ENCODE data around the gene HECA.

GRCh38 chr6:139205843-139206242 is 71.0 kb downstream of the HECA start:
- no peak for TF ChIP-seq CTCF (IDR thresholded peaks at IDR 0.05 in 2 of 3, conservative IDR thresholded peaks at IDR 0.05 in 1 of 3; ENCODE audit: borderline replicate concordance in 1 of 3, insufficient read depth in 1 of 3, low read depth in 2 of 3, low read length in 2 of 3)
- TF ChIP-seq ZNF274 (IDR thresholded peaks at IDR 0.05; ENCODE audit: low read depth, low read length), result no peak
- no peak for TF ChIP-seq MAX (IDR thresholded peaks at IDR 0.05)
- no peak for TF ChIP-seq SRF (IDR thresholded peaks at IDR 0.05; ENCODE audit: low read depth)
- TF ChIP-seq POLR2AphosphoS5 (IDR thresholded peaks at IDR 0.05; ENCODE audit: low read depth, low read length), result no peak
- TF ChIP-seq POLR2A (IDR thresholded peaks at IDR 0.05; ENCODE audit: borderline replicate concordance, extremely low read depth, insufficient read depth, insufficient read length), result no peak
- TF ChIP-seq CEBPB (IDR thresholded peaks at IDR 0.05; ENCODE audit: low read depth), result no peak
- TF ChIP-seq RAD21 (IDR thresholded peaks at IDR 0.05; ENCODE audit: low read depth), result no peak
- no peak for TF ChIP-seq YY1 (IDR thresholded peaks at IDR 0.05; ENCODE audit: extremely low read depth, insufficient replicate concordance, low read depth, low read length)

Measured in HCT116 (cell line).